Mononuclear cell (primary cell): ENCODE data around the gene TMCC1. TPM values are rescaled to one million over a fixed set of nuclear protein-coding genes. Genes with fewer than 3 reads are reported as not detected.
"Not testable (repeated sequence)": the region's sequence is repeated elsewhere in the genome, so short reads cannot be mapped to it uniquely, and the experiment has no call there.

ENCODE experiments used
- H3K27me3 ChIP-seq: 2 replicates; pipeline ENCODE4 v1.6.0; 2011; ENCODE audit warnings: low read length, control low read depth; ENCODE audit not compliant: insufficient read depth
- H3K4me1 ChIP-seq: 2 replicates; pipeline ENCODE4 v1.5.1; 2011; ENCODE audit warnings: mild to moderate bottlenecking, low read length, control low read depth; ENCODE audit not compliant: insufficient read depth
- H3K4me3 ChIP-seq: 2 replicates; pipeline ENCODE4 v1.5.1; 2011; ENCODE audit warnings: mild to moderate bottlenecking, low read length, moderate library complexity
- H3K9me3 ChIP-seq: 2 replicates; pipeline ENCODE4 v1.5.1; 2011; ENCODE audit warnings: low read depth, mild to moderate bottlenecking, control low read depth, low read length
- total RNA-seq: library from RNA; depleted of rRNA; stranded (reverse); fragments of >200 nt; gene quantifications from one replicate; pipeline ENCODE4 v1.2.3, GENCODE V29; 2012

Gene TMCC1
- total RNA-seq, 1 donor, result 17.1 TPM

- Histone ChIP-seq H3K4me3 (no peak overlapping the region), H3K27me3 (no peaks in the 10 kb centered on the region), H3K9me3 (no peaks in the 10 kb centered on the region), H3K4me1 (no peaks in the 10 kb centered on the region)
These were observed 185.1 kb downstream of the TMCC1 start for GRCh38 chr3:129708328-129708861.

- Histone ChIP-seq H3K4me1 (no peaks in the 10 kb centered on the region), H3K4me3 (no peak overlapping the region), H3K27me3 (no peaks in the 10 kb centered on the region), H3K9me3 (no peaks in the 10 kb centered on the region)
These were observed 188.2 kb downstream of the TMCC1 start for GRCh38 chr3:129705274-129705673.

GRCh38 chr3:129703913-129704312 lies 189.6 kb downstream of the TMCC1 start:
- no peak overlapping the region for H3K4me3 ChIP-seq
- H3K9me3 ChIP-seq, result no peaks in the 10 kb centered on the region
- no peaks in the 10 kb centered on the region for H3K27me3 ChIP-seq
- H3K4me1 ChIP-seq, result no peaks in the 10 kb centered on the region

- Histone ChIP-seq H3K4me3 (no peak overlapping the region), H3K4me1 (no peaks in the 10 kb centered on the region), H3K9me3 (no peaks in the 10 kb centered on the region), H3K27me3 (no peaks in the 10 kb centered on the region)
These were observed 190.4 kb downstream of the TMCC1 start for GRCh38 chr3:129702934-129703712.

- no peak overlapping the region for H3K4me3 ChIP-seq
- no peaks in the 10 kb centered on the region for H3K27me3 ChIP-seq
- H3K9me3 ChIP-seq, result no peaks in the 10 kb centered on the region
- no peaks in the 10 kb centered on the region for H3K4me1 ChIP-seq
These were observed 192.3 kb downstream of the TMCC1 start for GRCh38 chr3:129701161-129701560.

- Histone ChIP-seq H3K4me1 (no peaks in the 10 kb centered on the region), H3K4me3 (no peak overlapping the region), H3K27me3 (no peaks in the 10 kb centered on the region), H3K9me3 (no peaks in the 10 kb centered on the region)
These were observed 193.9 kb downstream of the TMCC1 start for GRCh38 chr3:129699612-129700011.

- Histone ChIP-seq H3K9me3 (no peaks in the 10 kb centered on the region), H3K4me1 (no peaks in the 10 kb centered on the region), H3K4me3 (no peak overlapping the region), H3K27me3 (no peaks in the 10 kb centered on the region)
These were observed 194.3 kb downstream of the TMCC1 start for GRCh38 chr3:129699199-129699598.

- no peaks in the 10 kb centered on the region for H3K4me1 ChIP-seq
- no peaks in the 10 kb centered on the region for H3K9me3 ChIP-seq
- H3K27me3 ChIP-seq, result no peaks in the 10 kb centered on the region
- no peak overlapping the region for H3K4me3 ChIP-seq
These were observed 196.1 kb downstream of the TMCC1 start for GRCh38 chr3:129697229-129697969.

GRCh38 chr3:129696430-129696829 lies 197.1 kb downstream of the TMCC1 start:
- H3K4me1 ChIP-seq, H3K4me3 ChIP-seq, H3K9me3 ChIP-seq, H3K27me3 ChIP-seq: not testable (repeated sequence)

- no peaks in the 10 kb centered on the region for H3K9me3 ChIP-seq
- no peaks in the 10 kb centered on the region for H3K27me3 ChIP-seq
- no peaks in the 10 kb centered on the region for H3K4me1 ChIP-seq
- H3K4me3 ChIP-seq, result no peak overlapping the region
These were observed 198.3 kb downstream of the TMCC1 start for GRCh38 chr3:129695230-129695629.

- no peaks in the 10 kb centered on the region for H3K9me3 ChIP-seq
- H3K4me1 ChIP-seq, result no peaks in the 10 kb centered on the region
- no peak overlapping the region for H3K4me3 ChIP-seq
- no peaks in the 10 kb centered on the region for H3K27me3 ChIP-seq
These were observed 199.3 kb downstream of the TMCC1 start for GRCh38 chr3:129694228-129694627.

- Histone ChIP-seq H3K27me3 (no peaks in the 10 kb centered on the region), H3K4me3 (no peak overlapping the region), H3K4me1 (no peaks in the 10 kb centered on the region), H3K9me3 (no peaks in the 10 kb centered on the region)
These were observed 200.8 kb downstream of the TMCC1 start for GRCh38 chr3:129692743-129693142.

GRCh38 chr3:129690963-129691362 lies 202.5 kb downstream of the TMCC1 start:
- Histone ChIP-seq H3K27me3 (no peaks in the 10 kb centered on the region), H3K4me3 (no peak overlapping the region), H3K4me1 (no peaks in the 10 kb centered on the region), H3K9me3 (no peaks in the 10 kb centered on the region)

- H3K4me1 ChIP-seq, result no peaks in the 10 kb centered on the region
- no peak overlapping the region for H3K4me3 ChIP-seq
- no peaks in the 10 kb centered on the region for H3K27me3 ChIP-seq
- no peaks in the 10 kb centered on the region for H3K9me3 ChIP-seq
These were observed 203.1 kb downstream of the TMCC1 start for GRCh38 chr3:129690406-129690805.

- no peaks in the 10 kb centered on the region for H3K27me3 ChIP-seq
- H3K9me3 ChIP-seq, result no peaks in the 10 kb centered on the region
- H3K4me1 ChIP-seq, result no peaks in the 10 kb centered on the region
- no peak overlapping the region for H3K4me3 ChIP-seq
These were observed 204.5 kb downstream of the TMCC1 start for GRCh38 chr3:129689036-129689435.
